HG02571 (cell line): ENCODE results near the gene ADGRG4.
"Not testable (repeated sequence)": the region's sequence is repeated elsewhere in the genome, so short reads cannot be mapped to it uniquely, and the experiment has no call there.

Source experiments
- ATAC-seq: cut with Tn5 transposase; IDR thresholded peaks from one replicate; pipeline ENCODE4 v1.9.1; 2021; ENCODE audit warnings: mild to moderate bottlenecking, moderate library complexity; ENCODE audit not compliant: unreplicated experiment

The ADGRG4 gene

GRCh38 chrX:136300721-136301120 is at the start of gene ADGRG4:
Gene ADGRG4 (plus strand): TSS chrX:136300963. CDS start chrX:136308778, 7,815 bp downstream.
- ATAC-seq = not testable (repeated sequence)

- peak; percentile 84 for ATAC-seq
These were observed 49.4 kb upstream of the ADGRG4 start, which contains the start of gene MAP7D3 for GRCh38 chrX:136251041-136251991. Gene MAP7D3 (minus strand): TSS chrX:136251400. CDS start chrX:136251358, 42 bp downstream.

- ATAC-seq = no peak
These were observed 45.2 kb upstream of the ADGRG4 start for GRCh38 chrX:136255541-136255940.

GRCh38 chrX:136256026-136256425 is 44.7 kb upstream of the ADGRG4 start:
- no peak for ATAC-seq

GRCh38 chrX:136258951-136259350 is 41.8 kb upstream of the ADGRG4 start:
- ATAC-seq = no peak

GRCh38 chrX:136259543-136259942 is 41.2 kb upstream of the ADGRG4 start:
- ATAC-seq = no peak

- no peak for ATAC-seq
These were observed 40.0 kb upstream of the ADGRG4 start for GRCh38 chrX:136260776-136261175.

- ATAC-seq = no peak
These were observed 39.4 kb upstream of the ADGRG4 start for GRCh38 chrX:136261321-136261720.

GRCh38 chrX:136262243-136262642 is 38.5 kb upstream of the ADGRG4 start:
- no peak for ATAC-seq

- no peak for ATAC-seq
These were observed 37.9 kb upstream of the ADGRG4 start for GRCh38 chrX:136262812-136263315.

- no peak for ATAC-seq
These were observed 33.9 kb upstream of the ADGRG4 start for GRCh38 chrX:136266828-136267227.

- peak; percentile 58 for ATAC-seq
These were observed 32.4 kb upstream of the ADGRG4 start for GRCh38 chrX:136268051-136269048.

GRCh38 chrX:136269921-136270320 is 30.8 kb upstream of the ADGRG4 start:
- no peak for ATAC-seq

- no peak for ATAC-seq
These were observed 29.5 kb upstream of the ADGRG4 start for GRCh38 chrX:136271300-136271699.

GRCh38 chrX:136272325-136272724 is 28.4 kb upstream of the ADGRG4 start:
- no peak for ATAC-seq

- ATAC-seq = no peak
These were observed 26.8 kb upstream of the ADGRG4 start for GRCh38 chrX:136273986-136274385.

GRCh38 chrX:136275553-136275952 is 25.2 kb upstream of the ADGRG4 start:
- ATAC-seq = no peak

- not testable (repeated sequence) for ATAC-seq
These were observed 14.4 kb upstream of the ADGRG4 start for GRCh38 chrX:136286375-136286774.

GRCh38 chrX:136291824-136292223 is 8.9 kb upstream of the ADGRG4 start:
- no peak for ATAC-seq

- ATAC-seq = no peak
These were observed 8.1 kb upstream of the ADGRG4 start for GRCh38 chrX:136292656-136293055.

GRCh38 chrX:136295380-136295779 is 5.4 kb upstream of the ADGRG4 start:
- no peak for ATAC-seq
